Fibroblast of lung (primary cell): ENCODE data around the gene ZDHHC14.
"Not testable (repeated sequence)": the region's sequence is repeated elsewhere in the genome, so short reads cannot be mapped to it uniquely, and the experiment has no call there.

Experiments used
- EZH2 ChIP-seq: IDR thresholded peaks from 2 replicates; pipeline ENCODE4 v1.5.1; 2012; ENCODE audit warnings: low read length, control low read depth, mild to moderate bottlenecking; ENCODE audit errors: missing control alignments
- TF ChIP-seq, protein P1 (sequence below), 2 donors: IDR thresholded peaks in 1 of 2; conservative IDR thresholded peaks in 1 of 2; 1 replicate in 1 of 2; 2 replicates in 1 of 2; pipeline ENCODE4 v1.5.1; 2011 to 2012; ENCODE audit warnings: low read length in 2 of 2, control low read depth in 1 of 2, inconsistent platforms in 1 of 2, low read depth in 1 of 2, mild to moderate bottlenecking in 1 of 2

DNA sequence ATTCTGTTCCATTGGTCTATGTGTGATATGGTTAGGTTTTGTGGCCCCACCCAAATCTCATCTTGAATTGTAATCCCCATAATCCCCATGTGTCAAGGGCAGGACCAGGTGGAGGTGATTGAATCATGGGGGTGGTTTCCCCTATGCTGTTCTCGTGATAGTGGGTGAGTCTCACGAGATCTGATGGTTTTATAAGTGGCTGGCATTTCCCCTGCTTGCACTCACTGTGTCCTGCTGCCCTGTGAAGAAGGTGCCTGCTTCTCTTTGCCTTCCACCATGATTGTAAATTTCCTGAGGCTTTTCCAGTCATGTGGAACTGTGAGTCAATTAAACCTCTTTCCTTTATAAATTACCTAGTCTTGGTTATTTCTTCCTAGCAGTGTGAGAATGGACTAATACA, 197.5 kb downstream of the ZDHHC14 start:
- TF ChIP-seq, protein P1, sequence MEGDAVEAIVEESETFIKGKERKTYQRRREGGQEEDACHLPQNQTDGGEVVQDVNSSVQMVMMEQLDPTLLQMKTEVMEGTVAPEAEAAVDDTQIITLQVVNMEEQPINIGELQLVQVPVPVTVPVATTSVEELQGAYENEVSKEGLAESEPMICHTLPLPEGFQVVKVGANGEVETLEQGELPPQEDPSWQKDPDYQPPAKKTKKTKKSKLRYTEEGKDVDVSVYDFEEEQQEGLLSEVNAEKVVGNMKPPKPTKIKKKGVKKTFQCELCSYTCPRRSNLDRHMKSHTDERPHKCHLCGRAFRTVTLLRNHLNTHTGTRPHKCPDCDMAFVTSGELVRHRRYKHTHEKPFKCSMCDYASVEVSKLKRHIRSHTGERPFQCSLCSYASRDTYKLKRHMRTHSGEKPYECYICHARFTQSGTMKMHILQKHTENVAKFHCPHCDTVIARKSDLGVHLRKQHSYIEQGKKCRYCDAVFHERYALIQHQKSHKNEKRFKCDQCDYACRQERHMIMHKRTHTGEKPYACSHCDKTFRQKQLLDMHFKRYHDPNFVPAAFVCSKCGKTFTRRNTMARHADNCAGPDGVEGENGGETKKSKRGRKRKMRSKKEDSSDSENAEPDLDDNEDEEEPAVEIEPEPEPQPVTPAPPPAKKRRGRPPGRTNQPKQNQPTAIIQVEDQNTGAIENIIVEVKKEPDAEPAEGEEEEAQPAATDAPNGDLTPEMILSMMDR (conservative IDR thresholded peaks at IDR 0.05 in 1 of 2, IDR thresholded peaks at IDR 0.05 in 1 of 2; ENCODE audit: low read depth in 1 of 2, low read length in 2 of 2) = not testable (repeated sequence)
- TF ChIP-seq EZH2 = not testable (repeated sequence)
